ENCODE results near the gene CAPS2. TPM values are rescaled to one million over a fixed set of nuclear protein-coding genes. Genes with fewer than 3 reads are reported as not detected.

Gene CAPS2
- total and polyA plus RNA-seq, 2 experiments from 2014 or later = 2.9 to 7.4 TPM

DNA sequence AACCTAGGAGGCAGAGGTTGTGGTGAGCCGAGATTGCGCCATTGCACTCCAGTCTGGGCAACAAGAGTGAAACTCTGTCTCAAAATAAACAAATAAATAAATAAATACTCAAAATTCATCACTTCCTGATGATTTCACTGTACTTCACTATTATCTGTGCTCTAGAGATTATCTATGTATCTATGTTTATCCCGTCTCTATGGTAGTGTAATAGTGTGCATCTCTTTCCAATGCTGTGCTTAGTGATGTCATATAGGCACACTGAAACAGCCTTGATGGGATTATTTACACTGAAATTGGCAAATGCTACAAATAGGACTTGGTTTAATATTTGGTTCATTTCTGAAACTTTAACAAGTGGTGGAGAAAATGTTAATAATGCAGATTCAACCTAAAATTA lies 6.5 kb downstream of the CAPS2 start:
- H2AFZ ChIP-seq = no peak overlapping the region
- DNase-seq (ENCODE audit: low spot score) (no peak), ATAC-seq (no peak)
- no peak overlapping the region for H3K4me2 ChIP-seq
- Mint-ChIP-seq H3K36me3 (ENCODE audit: low read depth) (no peaks in the 10 kb centered on the region), H3K9me3 (no peaks in the 10 kb centered on the region), H3K27me3 (ENCODE audit: insufficient read depth, low read depth, poor library complexity) (no peaks in the 10 kb centered on the region), H3K4me3 (no peak overlapping the region), H3K4me1 (peaks cover 3% of the 10 kb centered on the region; the same call in 1 of the 3 replicates), H3K27ac (no peak overlapping the region)
- no peaks in the 10 kb centered on the region for H3F3A ChIP-seq (replicated peaks; ENCODE audit: low read depth)
- no peaks in the 10 kb centered on the region for H4K20me1 ChIP-seq (replicated peaks; ENCODE audit: insufficient read depth)
- H3K36me3 ChIP-seq (ENCODE audit: insufficient read depth) = no peaks in the 10 kb centered on the region
- no peak overlapping the region for H3K4me3 ChIP-seq
- no peaks in the 10 kb centered on the region for H3K79me2 ChIP-seq (replicated peaks; ENCODE audit: insufficient read depth)
- no peaks in the 10 kb centered on the region for H3K27me3 ChIP-seq (ENCODE audit: insufficient read depth)
- TF ChIP-seq, protein P1, sequence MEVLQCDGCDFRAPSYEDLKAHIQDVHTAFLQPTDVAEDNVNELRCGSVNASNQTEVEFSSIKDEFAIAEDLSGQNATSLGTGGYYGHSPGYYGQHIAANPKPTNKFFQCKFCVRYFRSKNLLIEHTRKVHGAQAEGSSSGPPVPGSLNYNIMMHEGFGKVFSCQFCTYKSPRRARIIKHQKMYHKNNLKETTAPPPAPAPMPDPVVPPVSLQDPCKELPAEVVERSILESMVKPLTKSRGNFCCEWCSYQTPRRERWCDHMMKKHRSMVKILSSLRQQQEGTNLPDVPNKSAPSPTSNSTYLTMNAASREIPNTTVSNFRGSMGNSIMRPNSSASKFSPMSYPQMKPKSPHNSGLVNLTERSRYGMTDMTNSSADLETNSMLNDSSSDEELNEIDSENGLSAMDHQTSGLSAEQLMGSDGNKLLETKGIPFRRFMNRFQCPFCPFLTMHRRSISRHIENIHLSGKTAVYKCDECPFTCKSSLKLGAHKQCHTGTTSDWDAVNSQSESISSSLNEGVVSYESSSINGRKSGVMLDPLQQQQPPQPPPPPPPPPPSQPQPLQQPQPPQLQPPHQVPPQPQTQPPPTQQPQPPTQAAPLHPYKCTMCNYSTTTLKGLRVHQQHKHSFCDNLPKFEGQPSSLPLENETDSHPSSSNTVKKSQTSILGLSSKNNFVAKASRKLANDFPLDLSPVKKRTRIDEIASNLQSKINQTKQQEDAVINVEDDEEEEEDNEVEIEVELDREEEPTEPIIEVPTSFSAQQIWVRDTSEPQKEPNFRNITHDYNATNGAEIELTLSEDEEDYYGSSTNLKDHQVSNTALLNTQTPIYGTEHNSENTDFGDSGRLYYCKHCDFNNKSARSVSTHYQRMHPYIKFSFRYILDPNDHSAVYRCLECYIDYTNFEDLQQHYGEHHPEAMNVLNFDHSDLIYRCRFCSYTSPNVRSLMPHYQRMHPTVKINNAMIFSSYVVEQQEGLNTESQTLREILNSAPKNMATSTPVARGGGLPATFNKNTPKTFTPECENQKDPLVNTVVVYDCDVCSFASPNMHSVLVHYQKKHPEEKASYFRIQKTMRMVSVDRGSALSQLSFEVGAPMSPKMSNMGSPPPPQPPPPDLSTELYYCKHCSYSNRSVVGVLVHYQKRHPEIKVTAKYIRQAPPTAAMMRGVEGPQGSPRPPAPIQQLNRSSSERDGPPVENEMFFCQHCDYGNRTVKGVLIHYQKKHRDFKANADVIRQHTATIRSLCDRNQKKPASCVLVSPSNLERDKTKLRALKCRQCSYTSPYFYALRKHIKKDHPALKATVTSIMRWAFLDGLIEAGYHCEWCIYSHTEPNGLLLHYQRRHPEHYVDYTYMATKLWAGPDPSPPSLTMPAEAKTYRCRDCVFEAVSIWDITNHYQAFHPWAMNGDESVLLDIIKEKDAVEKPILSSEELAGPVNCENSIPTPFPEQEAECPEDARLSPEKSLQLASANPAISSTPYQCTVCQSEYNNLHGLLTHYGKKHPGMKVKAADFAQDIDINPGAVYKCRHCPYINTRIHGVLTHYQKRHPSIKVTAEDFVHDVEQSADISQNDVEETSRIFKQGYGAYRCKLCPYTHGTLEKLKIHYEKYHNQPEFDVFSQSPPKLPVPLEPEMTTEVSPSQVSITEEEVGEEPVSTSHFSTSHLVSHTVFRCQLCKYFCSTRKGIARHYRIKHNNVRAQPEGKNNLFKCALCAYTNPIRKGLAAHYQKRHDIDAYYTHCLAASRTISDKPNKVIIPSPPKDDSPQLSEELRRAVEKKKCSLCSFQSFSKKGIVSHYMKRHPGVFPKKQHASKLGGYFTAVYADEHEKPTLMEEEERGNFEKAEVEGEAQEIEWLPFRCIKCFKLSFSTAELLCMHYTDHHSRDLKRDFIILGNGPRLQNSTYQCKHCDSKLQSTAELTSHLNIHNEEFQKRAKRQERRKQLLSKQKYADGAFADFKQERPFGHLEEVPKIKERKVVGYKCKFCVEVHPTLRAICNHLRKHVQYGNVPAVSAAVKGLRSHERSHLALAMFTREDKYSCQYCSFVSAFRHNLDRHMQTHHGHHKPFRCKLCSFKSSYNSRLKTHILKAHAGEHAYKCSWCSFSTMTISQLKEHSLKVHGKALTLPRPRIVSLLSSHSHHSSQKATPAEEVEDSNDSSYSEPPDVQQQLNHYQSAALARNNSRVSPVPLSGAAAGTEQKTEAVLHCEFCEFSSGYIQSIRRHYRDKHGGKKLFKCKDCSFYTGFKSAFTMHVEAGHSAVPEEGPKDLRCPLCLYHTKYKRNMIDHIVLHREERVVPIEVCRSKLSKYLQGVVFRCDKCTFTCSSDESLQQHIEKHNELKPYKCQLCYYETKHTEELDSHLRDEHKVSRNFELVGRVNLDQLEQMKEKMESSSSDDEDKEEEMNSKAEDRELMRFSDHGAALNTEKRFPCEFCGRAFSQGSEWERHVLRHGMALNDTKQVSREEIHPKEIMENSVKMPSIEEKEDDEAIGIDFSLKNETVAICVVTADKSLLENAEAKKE (CRISPR knock-in tag; IDR thresholded peaks at IDR 0.05) = no peak
- TF ChIP-seq POLR2AphosphoS5 (IDR thresholded peaks at IDR 0.05; ENCODE audit: low read depth) = no peak
- TF ChIP-seq, protein P2, sequence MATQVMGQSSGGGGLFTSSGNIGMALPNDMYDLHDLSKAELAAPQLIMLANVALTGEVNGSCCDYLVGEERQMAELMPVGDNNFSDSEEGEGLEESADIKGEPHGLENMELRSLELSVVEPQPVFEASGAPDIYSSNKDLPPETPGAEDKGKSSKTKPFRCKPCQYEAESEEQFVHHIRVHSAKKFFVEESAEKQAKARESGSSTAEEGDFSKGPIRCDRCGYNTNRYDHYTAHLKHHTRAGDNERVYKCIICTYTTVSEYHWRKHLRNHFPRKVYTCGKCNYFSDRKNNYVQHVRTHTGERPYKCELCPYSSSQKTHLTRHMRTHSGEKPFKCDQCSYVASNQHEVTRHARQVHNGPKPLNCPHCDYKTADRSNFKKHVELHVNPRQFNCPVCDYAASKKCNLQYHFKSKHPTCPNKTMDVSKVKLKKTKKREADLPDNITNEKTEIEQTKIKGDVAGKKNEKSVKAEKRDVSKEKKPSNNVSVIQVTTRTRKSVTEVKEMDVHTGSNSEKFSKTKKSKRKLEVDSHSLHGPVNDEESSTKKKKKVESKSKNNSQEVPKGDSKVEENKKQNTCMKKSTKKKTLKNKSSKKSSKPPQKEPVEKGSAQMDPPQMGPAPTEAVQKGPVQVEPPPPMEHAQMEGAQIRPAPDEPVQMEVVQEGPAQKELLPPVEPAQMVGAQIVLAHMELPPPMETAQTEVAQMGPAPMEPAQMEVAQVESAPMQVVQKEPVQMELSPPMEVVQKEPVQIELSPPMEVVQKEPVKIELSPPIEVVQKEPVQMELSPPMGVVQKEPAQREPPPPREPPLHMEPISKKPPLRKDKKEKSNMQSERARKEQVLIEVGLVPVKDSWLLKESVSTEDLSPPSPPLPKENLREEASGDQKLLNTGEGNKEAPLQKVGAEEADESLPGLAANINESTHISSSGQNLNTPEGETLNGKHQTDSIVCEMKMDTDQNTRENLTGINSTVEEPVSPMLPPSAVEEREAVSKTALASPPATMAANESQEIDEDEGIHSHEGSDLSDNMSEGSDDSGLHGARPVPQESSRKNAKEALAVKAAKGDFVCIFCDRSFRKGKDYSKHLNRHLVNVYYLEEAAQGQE (IDR thresholded peaks at IDR 0.05; ENCODE audit: unreplicated experiment) = no peak
- TF ChIP-seq ZNF331 (CRISPR knock-in tag; IDR thresholded peaks at IDR 0.05; ENCODE audit: low read depth) = no peak
- TF ChIP-seq STAT1 (IDR thresholded peaks at IDR 0.05; ENCODE audit: unreplicated experiment) = no peak
- TF ChIP-seq JUNB (IDR thresholded peaks at IDR 0.05; ENCODE audit: unreplicated experiment) = no peak
- no peak overlapping the region for H3K27ac ChIP-seq (ENCODE audit: low read depth)
- H3K4me1 ChIP-seq (ENCODE audit: insufficient read depth) = no peaks in the 10 kb centered on the region
- no peaks in the 10 kb centered on the region for H3K9me2 ChIP-seq (ENCODE audit: insufficient read depth)
